Stimulated activated CD8-positive, alpha-beta memory T cell treated with anti-CD3 and anti-CD28 coated beads, Interleukin-2, amount 100 ng/mL, for 48 hours (primary cell): ENCODE measurements around the gene NT5C1B.
"Not testable (repeated sequence)": the region's sequence is repeated elsewhere in the genome, so short reads cannot be mapped to it uniquely, and the experiment has no call there.

Experiments
- DNase-seq, 2 donors: peaks; one replicate each; pipeline ENCODE4 v3.0.0-alpha.2; 2020; ENCODE audit warnings: low read depth in 2 of 2

The NT5C1B gene

DNA sequence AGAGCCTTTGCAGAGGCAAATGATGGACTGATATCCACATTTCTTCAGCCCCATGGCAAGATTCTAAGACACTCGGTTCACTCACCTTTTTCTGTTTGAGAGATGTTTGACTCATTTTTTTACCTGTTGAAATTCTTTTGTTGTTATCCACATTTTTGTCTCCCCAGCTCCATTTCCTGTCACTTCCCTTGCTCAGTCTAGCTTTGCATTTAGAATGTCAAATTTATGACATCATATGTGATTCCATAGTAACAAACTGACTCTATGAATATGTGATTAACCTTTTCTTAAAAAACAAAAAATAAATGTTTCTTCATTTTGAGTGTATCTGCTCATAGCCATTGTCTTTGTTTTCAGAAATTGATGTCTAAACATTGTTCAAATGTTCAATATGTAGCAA lies at the start of gene NT5C1B:
Gene NT5C1B (minus strand): TSS at position 216 of the 400 bp plus-strand sequence. CDS start 101 bp downstream, at position 115.
- DNase-seq, result no peak

DNA sequence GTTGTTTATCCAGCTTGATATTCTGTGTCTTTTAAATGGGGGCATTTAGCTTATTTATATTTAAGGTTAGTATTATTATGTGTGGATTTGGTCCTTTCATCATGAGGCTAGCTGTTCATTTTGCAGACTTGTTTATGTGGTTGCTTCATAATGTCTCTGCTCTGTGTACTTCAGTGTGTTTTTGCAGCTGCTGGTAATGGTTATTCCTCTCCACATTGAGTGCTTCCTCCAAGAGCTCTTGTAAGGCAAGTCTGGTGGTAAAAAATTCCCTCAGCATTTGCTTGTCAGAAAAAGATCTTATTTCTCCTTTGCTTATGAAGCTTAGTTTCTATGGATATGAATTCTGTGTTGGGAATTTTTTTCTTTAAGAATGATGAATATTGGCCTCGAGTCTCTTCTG lies 47.8 kb upstream of the NT5C1B start:
- no peak for DNase-seq

DNA sequence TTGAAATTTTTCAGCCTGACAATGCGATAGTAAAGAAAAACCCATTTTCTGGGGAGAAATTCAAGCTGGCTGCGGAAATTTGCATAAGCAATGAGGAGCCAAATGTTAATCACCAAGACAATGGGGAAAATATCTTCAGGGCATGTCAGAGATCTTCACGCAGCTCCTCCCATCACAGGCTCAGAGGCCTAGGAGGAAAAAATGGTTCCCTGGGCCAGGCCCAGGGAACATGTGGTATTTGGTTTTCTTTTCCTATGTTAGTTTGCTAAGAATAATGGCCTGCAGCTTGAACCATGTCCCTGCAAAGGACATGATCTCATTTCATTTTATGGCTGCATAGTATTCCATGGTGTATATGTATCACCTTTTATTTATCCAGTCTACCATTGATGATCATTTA lies 43.3 kb upstream of the NT5C1B start:
- not testable (repeated sequence) for DNase-seq

DNA sequence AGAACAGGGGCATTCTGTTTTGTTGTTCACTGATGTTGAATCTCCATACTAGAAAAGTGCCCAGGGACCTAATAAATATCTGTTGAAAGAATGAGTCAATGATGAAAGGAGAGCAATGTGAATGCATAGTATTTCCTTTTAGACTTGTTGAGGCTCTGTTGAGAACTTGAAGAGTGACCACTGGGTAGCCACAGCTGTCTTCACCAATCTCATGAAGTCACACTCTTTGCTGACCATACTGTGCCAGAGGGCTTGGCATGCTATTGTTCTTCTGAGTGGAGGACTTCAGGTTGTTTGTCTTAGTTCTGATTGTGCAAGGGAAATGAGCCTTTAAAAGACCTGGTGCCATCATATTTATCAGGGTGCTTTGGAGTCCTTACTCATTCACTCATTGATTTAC lies 41.6 kb upstream of the NT5C1B start:
- no peak for DNase-seq

DNA sequence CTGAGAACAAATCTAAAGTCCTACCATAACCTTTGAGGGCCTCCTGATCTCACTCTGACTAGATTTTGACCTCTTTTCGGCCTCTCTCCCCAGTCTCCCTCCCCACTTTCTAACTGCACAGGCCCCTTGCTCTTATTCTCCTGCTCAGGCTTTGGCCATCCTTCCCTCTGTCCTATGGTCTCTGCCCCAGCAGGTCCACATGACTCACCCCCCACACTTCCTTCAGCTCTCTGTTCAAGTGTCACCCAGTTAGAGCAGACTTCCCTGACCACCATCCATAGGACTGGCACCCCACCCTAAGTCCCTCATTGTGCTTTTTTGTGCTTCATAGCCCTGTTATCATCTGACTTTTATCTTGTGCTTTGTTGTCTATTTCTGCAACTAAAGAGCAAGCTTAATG lies 41.2 kb upstream of the NT5C1B start:
- DNase-seq, result no peak

DNA sequence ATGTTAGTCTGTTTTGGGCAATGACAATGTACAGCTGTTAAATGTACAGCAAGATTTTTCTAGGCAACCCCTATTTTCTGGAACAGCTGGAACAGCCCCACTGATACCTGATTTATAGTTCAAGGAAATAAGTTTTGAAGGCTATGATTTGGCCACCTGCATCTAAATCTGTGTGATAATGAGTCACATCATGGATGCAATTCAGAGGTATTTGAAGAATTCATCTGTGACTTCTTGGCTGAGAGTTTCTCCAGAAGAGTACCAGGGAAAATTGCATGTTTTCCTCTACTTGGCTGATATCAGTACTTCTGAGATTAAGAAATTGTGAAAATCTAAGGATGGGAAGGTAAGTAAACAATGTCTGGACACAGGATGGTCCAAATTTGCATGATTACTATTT lies 40.7 kb upstream of the NT5C1B start:
- no peak for DNase-seq

DNA sequence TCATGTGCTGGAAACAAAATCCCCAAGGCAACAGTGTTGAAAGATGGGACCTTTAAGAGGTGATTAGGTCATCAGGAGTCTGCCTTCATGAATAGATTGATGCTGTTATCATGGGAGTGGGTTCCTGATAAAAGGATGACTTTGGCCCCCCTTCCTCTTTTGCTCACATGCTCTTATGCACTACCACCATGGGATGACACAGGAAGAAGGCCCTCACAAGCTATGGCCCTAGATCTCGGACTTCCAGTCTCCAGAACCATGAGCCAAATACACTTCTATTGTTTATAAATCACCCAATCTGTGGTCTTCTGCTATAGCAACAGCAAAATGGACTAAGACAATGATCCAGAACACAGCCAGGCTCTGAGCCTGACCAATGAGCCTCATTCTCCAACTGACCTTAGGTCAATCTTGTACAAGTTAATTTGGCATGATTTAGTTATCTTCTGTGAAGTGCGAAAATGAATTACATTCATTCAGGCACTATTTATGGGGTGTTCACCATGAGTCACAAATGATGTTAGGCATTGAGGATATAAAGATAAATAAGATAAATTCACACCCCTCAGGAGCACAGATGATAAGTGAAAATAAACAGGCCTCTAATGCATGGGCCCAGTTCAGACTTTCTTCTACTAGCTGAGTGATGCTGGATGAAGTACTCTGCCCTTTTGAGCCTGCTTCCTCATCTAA lies 37.7 kb upstream of the NT5C1B start:
- DNase-seq, result no peak

DNA sequence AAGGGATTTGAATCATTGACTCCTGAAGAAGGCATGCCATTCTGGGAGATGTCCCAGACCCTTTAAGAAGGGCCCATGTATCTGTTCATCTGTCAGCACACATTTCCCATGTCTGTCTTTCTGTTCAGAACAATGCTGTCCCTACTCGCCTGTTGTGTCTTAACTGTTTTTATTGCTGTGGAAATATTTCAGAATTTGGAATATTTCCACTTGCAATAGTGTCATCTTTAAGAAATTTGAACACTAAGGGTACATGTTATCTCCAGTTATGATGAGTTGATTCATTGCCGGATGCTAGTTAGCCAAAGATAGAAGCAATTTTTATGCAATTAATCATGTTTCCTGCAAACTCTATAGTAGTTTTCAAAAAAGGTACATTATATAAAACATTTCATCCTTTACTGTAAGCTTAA lies 36.9 kb upstream of the NT5C1B start:
- no peak for DNase-seq

DNA sequence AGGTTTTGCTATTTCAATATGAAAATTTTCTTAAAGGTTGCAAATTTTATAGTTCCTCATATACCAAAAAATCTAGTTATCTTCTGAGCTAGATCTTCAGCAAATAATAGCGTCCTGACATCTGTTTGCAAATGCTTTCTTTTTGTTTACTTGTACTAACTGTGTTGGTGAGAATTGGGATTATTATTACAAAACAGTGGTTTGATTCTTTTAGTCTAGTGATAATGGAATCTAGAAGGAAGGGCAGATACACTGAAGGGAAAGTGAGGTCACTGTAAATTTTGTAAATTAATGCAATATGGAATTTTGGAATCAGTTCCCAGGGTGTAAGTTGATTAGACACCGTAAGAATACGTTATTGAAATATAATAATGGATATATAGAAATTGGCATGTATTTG lies 36.2 kb upstream of the NT5C1B start:
- no peak for DNase-seq

DNA sequence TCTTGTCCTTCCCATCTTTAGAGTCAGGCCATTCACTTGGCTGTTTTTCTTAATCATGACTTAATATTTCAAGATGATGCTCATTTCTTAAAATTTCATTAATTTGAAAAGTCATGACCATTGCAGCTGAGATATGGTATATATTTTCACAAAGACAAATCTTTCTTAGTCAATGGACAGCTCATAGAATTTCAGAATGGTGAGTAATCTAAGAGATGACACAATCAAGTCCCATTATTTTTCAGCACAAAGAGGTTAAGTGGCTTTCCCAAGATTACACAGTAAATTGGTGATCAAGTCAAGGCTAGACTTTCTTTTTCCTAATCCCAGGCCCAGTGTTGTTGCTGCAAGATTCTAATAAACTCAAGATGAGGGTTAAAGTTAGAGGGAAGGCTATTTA lies 34.4 kb upstream of the NT5C1B start:
- DNase-seq, result no peak

DNA sequence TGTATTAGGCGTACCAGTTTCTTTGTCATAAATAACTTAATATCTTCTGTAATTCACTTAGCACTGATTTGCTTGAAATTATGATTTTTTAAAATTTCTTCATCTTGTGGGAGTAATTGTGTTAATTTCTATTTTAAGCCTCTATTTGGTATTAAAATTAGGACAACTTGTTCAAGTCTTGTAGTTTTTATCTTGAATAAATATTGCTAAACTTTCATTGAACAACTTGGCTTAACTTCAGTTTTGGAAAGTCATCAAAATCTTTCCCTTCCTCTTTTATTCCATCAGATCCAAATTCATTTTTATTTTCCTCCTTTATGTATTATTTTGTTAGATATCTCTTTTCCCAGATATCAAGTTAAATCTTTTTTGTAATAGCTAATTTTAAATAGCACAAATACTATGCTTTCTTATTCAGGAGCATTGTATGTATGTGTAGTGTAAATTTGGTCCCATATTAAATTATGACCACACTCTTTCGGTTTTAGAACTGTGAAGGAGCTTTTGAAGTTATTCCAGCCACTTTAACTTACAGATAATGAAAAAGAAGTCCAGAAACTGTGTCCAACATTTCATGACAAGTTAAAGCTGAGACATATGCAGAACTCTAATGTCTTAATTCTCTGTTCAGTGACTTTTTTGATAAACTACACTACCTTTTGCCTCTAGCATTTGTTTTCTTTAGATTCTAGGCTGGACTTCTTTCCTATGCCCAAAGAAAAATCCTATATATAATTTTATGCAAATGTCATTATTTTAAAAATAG lies 31.7 kb upstream of the NT5C1B start:
- no peak for DNase-seq

DNA sequence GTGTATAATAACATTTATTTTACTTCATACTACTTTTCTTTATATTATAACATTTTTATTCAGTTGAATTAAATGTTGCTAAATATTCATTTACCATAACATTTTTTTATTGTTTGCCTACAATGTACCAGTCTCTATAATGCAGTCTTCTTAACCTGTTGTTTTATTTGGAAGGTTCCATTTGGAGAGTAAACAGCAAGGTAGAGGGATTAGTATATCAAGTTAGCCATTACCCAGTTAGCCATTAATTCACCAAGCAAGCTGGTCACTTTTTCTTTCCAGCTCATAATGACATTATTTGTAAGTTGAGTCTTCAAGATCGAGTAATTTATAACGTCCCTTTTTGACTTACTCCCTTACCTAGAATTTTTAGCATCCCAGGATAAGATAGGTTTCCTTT lies 29.7 kb upstream of the NT5C1B start:
- no peak for DNase-seq

DNA sequence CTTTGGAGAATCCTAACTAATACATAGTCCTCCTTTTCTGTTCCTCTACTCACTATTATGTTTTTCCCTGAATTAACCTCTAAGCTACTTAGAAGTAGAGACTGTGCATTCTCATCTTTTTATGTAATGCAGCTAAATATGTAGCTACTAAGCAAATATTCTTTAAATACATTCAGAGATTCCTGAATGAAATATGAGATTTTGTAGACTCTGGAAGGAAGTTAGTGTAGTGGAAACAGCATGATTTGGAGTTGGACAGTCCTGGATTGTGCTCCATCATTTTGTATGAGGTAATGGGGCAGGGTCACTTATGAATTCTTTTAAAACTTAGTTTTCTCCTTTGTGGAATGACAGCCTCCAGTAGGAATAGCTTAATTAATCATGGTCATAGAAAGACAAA lies 24.7 kb upstream of the NT5C1B start:
- no peak for DNase-seq

DNA sequence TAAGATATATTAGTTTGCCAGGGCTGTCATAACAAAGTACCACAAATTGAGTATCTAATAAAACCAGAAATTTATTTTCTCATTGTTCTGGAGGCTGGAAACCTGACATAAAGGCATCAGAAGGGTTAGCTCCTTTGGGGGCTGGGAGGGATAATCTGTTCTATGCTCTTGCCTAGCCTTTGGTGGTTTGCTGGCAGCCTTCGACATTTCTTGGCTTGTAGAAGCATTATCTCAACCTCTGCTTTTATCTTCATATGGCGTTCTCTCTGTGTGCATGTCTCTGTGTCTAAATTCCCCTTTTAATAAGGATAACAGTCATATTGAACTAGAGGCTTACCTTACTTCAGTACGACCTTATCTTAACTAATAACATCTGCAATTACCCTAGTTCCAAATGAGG lies 22.8 kb upstream of the NT5C1B start:
- no peak for DNase-seq

DNA sequence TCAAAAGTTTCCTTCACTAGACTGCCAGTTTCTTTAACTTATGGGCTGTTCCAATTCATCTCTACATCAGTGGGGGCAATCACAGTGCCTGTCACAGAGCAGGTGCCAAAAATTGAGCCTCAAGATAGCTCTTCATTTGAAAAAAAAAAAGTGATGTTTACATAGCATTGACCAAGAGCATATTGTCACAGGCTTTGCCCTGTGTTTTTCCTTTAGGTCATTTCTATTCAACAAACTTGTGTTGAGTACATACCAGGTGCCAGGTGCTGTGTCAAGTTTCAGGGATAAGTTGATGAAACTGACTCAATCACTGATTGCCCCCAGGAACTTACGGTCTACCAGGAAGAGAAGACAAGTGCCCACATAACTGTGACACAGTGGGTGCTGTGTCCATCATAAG lies 22.2 kb upstream of the NT5C1B start:
- DNase-seq, result no peak

DNA sequence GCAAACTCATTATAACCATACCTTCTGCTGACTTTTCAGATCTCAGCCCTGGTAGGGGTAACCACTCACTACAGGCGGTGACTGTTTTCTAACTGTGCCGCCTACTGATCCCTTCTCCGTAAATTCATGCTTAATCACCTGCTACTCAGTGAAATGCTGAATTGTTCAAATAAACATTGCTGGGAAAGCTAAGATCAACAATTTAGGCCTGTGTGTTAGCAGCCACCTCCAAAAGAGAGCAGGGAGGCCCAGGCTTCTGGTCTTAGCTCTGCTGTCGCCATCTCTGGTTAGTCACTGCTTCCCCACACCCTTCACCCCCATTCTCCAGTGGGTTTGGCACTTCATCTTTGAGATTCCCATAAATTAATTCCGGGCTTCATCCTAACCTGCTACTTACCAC lies 21.8 kb upstream of the NT5C1B start:
- DNase-seq, result no peak

DNA sequence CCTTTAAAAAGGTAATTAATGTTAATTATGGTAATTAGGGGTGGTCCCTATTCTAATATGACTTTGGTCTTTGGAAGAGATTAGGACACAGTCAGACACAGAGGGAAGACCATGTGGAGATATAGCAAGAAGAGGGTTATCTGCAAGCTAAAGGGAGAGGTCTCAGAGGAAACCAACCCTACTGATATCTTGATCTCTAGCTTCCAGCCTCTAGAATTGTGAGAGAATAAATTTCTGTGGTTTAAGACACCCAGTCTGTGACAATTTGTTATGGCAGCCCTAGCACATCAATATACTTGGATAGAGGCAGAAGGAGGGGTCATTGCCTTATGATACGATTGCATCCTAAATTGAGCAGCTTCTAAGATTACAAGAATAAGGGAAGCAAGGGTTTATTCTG lies 21.3 kb upstream of the NT5C1B start:
- DNase-seq, result no peak

DNA sequence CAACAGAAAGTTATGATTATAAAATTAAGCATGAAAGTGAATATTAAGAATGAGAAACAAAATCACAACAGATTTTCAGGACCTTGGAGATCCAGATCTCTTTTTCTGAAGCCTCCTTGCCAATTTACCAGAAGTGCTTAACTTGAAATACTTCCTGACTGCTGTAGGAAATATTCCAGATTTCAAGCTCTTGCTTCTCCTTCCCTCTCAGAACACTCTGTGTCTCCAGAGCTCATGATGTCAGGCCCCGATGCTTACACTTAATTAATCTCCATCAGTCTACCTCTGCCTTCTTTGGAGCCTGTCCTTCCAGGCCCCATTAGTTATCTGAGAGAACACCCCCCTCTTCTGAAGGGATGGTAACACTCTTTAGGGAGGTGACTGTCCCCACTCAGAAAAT lies 20.7 kb upstream of the NT5C1B start:
- no peak for DNase-seq

DNA sequence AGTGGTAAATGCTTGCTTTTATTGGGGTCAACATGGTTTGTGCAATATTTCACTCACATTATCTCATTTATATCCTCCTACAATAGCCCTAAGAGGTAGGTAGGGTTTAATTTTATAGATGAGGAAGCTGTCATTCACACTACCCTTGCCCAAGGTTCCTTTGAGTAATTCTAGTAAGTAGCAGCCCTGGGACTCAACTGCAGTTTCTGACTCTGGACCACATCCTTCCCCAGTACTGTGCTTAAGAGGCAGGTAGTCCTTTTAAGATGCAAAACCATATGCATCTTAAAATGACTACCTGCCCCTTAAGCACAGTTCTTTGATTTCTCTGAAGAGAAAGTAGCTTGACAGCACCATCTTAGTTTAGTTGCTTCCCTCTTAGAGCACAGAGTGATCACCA lies 15.7 kb upstream of the NT5C1B start:
- no peak for DNase-seq

DNA sequence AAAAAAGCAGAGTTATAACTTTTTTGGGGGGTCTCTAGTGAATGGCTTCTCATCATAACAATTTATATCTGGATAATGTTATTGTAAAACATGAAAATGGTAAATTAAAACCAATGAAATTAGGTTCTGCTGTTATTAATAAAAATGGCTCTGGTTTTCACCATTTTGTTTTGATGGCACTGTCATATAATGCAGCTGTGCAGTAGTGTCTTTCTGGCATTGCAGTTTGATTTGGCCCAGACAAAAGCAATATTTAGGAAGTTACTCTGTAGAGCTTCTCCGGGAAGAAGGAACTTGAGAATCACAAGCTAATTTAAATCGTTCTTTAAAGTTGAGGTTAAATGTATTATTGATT lies 15.1 kb upstream of the NT5C1B start:
- DNase-seq, result no peak

DNA sequence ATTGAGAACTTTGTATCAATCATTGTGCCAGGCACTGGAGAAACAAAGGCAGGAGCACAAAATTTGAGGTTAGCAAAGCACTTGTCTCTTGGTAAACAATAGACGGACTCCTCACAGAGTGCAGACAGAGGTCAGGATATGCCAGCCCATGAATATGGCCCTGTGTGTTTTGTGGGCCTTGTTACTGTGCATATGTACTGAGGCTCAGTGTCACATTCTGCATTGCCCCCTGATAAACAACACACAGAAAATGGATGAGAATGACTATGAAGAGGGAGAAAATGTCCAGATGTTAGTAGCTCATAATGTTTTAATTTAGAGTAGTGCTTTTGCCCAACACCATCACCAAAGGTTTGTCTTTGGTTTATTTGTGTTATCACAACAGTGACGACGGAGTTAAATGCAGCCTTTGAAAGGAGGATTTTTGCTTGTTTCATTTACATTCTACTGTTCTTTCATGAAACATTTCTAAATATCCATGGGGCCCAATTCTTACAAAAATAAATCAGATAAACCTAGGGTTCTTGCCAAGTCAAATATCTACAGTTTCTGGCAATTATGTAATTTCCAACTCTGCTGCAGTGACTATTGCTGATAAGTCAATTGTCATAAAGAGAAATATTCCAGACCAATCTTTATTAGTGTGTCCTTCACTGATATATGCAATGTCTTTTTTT lies 14.6 kb upstream of the NT5C1B start:
- no peak for DNase-seq

DNA sequence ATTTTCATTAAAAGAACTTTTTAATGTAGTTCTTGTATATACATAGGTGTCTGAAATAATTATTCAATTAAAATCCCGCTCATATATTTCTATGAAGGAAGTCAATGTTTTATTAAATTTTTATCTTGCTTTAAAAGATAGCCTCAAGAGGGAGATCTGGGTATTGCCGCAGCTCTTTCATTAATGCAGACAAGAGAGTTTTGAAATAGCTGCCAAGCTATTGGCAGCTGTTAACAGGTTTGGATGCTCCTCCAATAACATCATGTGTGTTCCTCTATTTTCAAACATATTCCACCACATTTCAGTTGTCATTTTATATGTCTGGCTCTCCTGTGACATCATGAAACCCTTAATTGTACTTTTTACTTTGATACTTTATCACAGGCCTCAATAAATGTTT lies 12.9 kb upstream of the NT5C1B start:
- no peak for DNase-seq

DNA sequence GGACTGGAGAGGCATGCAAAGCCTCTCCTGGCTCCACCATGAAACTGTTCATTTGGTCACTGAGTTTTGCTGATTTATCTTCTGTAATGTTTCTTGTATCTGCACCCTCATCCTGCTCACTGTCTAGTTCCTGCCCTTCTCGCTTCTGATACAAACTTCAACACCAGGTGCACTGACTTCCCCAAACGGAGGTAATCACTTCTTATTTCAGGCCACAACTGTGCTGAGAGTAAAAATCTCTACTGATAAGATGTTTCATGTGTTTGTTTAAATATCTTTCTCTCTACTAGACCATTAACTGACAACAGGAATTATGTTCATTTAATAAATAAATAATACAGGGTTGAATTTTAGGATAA lies 10.9 kb upstream of the NT5C1B start:
- no peak for DNase-seq
